ENCODE results near the gene POFUT2. TPM values are rescaled to one million over a fixed set of nuclear protein-coding genes. Genes with fewer than 3 reads are reported as not detected.
A peak's percentile ranks its signal among the peaks of the same experiment; 100 is the strongest.

POFUT2 gene
- total RNA-seq, 2 donors from 2014 or later = 49.0 to 73.3 TPM

DNA sequence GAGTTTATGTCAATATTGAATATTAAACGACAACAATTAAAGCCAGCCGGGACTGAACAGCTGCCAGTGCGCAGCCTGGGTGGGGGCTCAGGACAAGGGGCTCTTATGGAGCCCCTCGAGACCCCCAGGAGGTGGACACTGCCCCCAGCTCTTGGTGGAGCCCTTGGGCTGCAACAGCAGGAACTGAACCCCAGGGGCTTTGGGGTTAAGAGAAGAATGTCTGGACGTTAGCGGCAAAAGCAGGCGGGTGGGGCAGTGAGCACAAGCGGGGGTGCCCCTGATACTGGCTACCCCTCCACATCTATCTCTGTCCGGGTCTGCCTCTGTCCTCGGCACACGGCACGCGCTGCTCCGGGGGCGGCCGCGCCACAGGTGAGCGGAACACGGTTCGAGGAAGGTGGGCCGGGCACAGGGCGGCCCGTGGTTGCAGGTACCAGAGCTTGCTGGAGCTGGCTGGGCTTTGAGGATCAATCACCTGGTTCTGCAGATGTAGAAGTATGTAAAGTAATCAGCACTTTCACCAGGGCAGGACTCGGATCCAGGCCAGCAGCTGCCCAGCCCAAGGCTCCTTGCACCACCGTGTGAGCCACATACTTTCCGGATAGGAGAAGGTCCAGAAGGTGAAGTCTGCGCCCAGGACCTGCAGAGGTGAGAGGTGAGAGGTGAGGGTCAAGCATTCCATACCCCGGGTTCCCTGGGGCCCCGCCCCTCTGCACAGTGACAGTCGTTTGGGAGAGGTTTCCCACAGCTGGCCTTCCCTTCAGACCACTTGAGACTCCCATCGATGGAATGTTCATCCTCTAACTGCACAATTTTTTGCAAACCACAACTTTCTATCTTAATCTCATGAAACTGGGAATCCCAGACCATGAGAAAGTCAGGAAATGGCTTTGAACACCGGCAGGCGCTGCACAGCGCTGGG is 12.4 kb upstream of the POFUT2 start:
- peaks cover 10% of the 10 kb centered on the region for H3K9me3 ChIP-seq (ENCODE audit: control insufficient read depth, low read length)
- no peak overlapping the region for H3K4me3 Mint-ChIP-seq
- H3K4me3 ChIP-seq (ENCODE audit: low read length) = no peak overlapping the region
- DNase-seq = peak; percentile 48
- H3K4me1 ChIP-seq (ENCODE audit: control insufficient read depth, insufficient read depth, low read length) = peaks cover 3% of the 10 kb centered on the region
- H3K27ac ChIP-seq (ENCODE audit: low read depth, low read length) = no peak overlapping the region
- no peaks in the 10 kb centered on the region for H3K9me3 Mint-ChIP-seq
- peaks cover 8% of the 10 kb centered on the region for H3K4me1 Mint-ChIP-seq
- H3K27me3 Mint-ChIP-seq (ENCODE audit: insufficient read depth) = no peaks in the 10 kb centered on the region
- no peak overlapping the region for H3K27ac Mint-ChIP-seq
- no peaks in the 10 kb centered on the region for H3K27me3 ChIP-seq (ENCODE audit: control insufficient read depth, insufficient read depth, low read length, poor library complexity, severe bottlenecking)
- peaks cover 2% of the 10 kb centered on the region for H3K36me3 Mint-ChIP-seq (ENCODE audit: low read depth)
- peaks cover 8% of the 10 kb centered on the region for H3K36me3 ChIP-seq (ENCODE audit: control insufficient read depth, insufficient read depth, low read length)
- TF ChIP-seq CTCF (conservative IDR thresholded peaks at IDR 0.05) = no peak
- H3K9ac ChIP-seq (ENCODE audit: extremely low read depth, low read length, poor library complexity, severe bottlenecking) = no peak overlapping the region
- WGBS, 2 experiments (ENCODE audit: insufficient coverage in 1 of 2, insufficient read length in 1 of 2) = 93 to 95% methylated on average over 27 to 34 of the region's 34 CpGs

DNA sequence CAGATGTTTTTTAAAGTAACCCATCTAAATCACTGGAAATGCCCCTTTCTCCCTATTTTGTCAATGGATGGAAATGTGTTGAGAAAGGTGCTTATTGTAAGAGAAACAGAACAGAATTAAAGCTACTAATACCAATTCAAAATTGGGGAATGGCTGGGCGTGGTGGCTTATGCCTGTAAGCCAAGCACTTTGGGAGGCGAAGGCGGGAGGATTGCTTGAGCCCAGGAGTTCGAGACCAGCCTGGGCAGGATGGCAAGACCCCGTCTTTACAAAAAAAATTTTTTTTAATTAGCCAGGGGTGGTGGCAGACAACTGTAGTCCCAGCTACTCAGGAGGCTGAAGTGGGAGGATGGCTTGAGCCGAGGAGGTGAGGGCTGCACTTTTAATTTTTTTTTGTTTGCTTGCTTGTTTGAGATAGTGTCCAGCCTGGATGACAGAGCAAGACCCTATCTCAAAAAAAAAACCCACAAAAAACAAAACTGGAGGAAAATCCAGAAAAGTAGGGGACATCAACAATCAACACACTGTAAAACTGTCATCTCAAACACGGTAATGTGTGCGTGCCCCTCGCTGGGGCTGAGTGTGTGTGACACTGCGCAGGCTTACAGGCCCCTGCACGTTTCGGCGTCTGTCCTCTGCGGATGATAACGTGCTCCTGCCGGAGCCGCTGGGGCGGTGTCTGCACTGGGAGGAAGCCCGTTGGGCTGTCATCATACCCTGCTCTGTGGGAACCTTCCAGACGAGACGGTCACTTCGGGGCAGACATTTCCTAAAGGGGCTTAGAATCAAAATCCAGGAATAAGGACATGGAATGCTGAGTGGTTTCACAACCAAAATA is 11.6 kb upstream of the POFUT2 start:
- Mint-ChIP-seq H3K4me1 (peaks cover 16% of the 10 kb centered on the region), H3K9me3 (no peaks in the 10 kb centered on the region), H3K36me3 (ENCODE audit: low read depth) (peaks cover 2% of the 10 kb centered on the region), H3K4me3 (no peak overlapping the region), H3K27me3 (ENCODE audit: insufficient read depth) (no peaks in the 10 kb centered on the region), H3K27ac (peak overlapping the region; percentile 48)
- 93 to 94% methylated on average over 17 to 22 of the region's 22 CpGs for WGBS, 2 experiments (ENCODE audit: insufficient coverage in 1 of 2, insufficient read length in 1 of 2)
- Histone ChIP-seq H3K4me3 (ENCODE audit: low read length) (no peak overlapping the region), H3K36me3 (ENCODE audit: control insufficient read depth, insufficient read depth, low read length) (peaks cover 8% of the 10 kb centered on the region), H3K4me1 (ENCODE audit: control insufficient read depth, insufficient read depth, low read length) (peaks cover 3% of the 10 kb centered on the region), H3K9me3 (ENCODE audit: control insufficient read depth, low read length) (peaks cover 10% of the 10 kb centered on the region), H3K27ac (ENCODE audit: low read depth, low read length) (no peak overlapping the region), H3K27me3 (ENCODE audit: control insufficient read depth, insufficient read depth, low read length, poor library complexity, severe bottlenecking) (no peaks in the 10 kb centered on the region), H3K9ac (ENCODE audit: extremely low read depth, low read length, poor library complexity, severe bottlenecking) (no peak overlapping the region)
- no peak for TF ChIP-seq CTCF (conservative IDR thresholded peaks at IDR 0.05)
- DNase-seq = peak; percentile 32

DNA sequence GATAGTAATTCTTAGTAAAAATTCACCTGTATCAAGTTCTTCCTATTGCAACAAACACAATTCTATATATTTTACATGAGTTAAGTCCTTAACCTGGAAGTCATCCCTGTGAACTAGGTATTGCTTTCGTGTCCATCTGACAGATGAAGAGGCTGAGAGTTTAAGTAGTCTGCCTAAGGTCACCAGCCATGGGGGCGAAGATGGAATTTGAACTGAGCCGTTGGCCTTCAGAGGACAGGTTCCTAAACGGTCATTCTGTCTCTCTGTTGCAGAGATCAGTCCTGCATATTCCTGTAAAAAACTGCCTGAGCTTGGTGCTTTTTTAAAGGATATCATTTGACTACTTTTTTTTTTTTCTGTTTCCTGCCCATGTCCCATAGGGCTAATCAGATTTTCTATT is 10.2 kb upstream of the POFUT2 start:
- WGBS, 2 experiments (ENCODE audit: insufficient coverage in 1 of 2, insufficient read length in 1 of 2) = 97 to 100% methylated on average over 4 of the region's 4 CpGs
- no peaks in the 10 kb centered on the region for H3K9me3 Mint-ChIP-seq
- H3K4me3 ChIP-seq (ENCODE audit: low read length) = no peak overlapping the region
- peaks cover 10% of the 10 kb centered on the region for H3K9me3 ChIP-seq (ENCODE audit: control insufficient read depth, low read length)
- H3K9ac ChIP-seq (ENCODE audit: extremely low read depth, low read length, poor library complexity, severe bottlenecking) = no peak overlapping the region
- no peak for DNase-seq
- no peaks in the 10 kb centered on the region for H3K27me3 ChIP-seq (ENCODE audit: control insufficient read depth, insufficient read depth, low read length, poor library complexity, severe bottlenecking)
- no peak overlapping the region for H3K27ac ChIP-seq (ENCODE audit: low read depth, low read length)
- peaks cover 6% of the 10 kb centered on the region for H3K4me1 ChIP-seq (ENCODE audit: control insufficient read depth, insufficient read depth, low read length)
- H3K27ac Mint-ChIP-seq = no peak overlapping the region
- no peaks in the 10 kb centered on the region for H3K27me3 Mint-ChIP-seq (ENCODE audit: insufficient read depth)
- H3K4me1 Mint-ChIP-seq = peaks cover 22% of the 10 kb centered on the region
- H3K36me3 ChIP-seq (ENCODE audit: control insufficient read depth, insufficient read depth, low read length) = peaks cover 8% of the 10 kb centered on the region
- H3K4me3 Mint-ChIP-seq = no peak overlapping the region
- no peak for TF ChIP-seq CTCF (conservative IDR thresholded peaks at IDR 0.05)
- peaks cover 2% of the 10 kb centered on the region for H3K36me3 Mint-ChIP-seq (ENCODE audit: low read depth)

Data from endodermal cell (in vitro differentiated cells).